GM23338 (cell line): ENCODE results near the gene CYP2D6. TPM values are rescaled to one million over a fixed set of nuclear protein-coding genes. Genes with fewer than 3 reads are reported as not detected.

Experiments
- ATAC-seq: fragments of 200-7000 bp; cut with Tn5 transposase; 3 replicates; pipeline ENCODE4 v1.9.1; 2020
- DNase-seq: peaks from one replicate; pipeline ENCODE4 v3.0.0-alpha.2; 2015; ENCODE audit warnings: low spot score
- H2AFZ ChIP-seq: fragments of 200-600 bp; sonication (generic); 2 replicates; pipeline ENCODE4 v1.8.0; 2016; ENCODE audit warnings: antibody characterized with exemption, mild to moderate bottlenecking, moderate library complexity
- H3F3A ChIP-seq: fragments of 200-600 bp; sonication (generic); replicated peaks from 2 replicates; pipeline ENCODE4 v1.8.0; 2017; ENCODE audit warnings: antibody characterized with exemption, mixed run types, low read depth
- H3K27ac ChIP-seq: fragments of 200-600 bp; sonication (generic); 2 replicates; pipeline ENCODE4 v1.6.1; 2016; ENCODE audit warnings: low read depth
- H3K27me3 ChIP-seq: fragments of 200-600 bp; sonication (generic); 2 replicates; pipeline ENCODE4 v1.8.0; 2016; ENCODE audit warnings: mild to moderate bottlenecking, mixed run types, moderate library complexity; ENCODE audit not compliant: insufficient read depth
- H3K36me3 ChIP-seq: fragments of 200-600 bp; sonication (generic); 2 replicates; pipeline ENCODE4 v1.8.0; 2016; ENCODE audit warnings: mild to moderate bottlenecking; ENCODE audit not compliant: insufficient read depth
- H3K4me1 ChIP-seq: fragments of 200-600 bp; sonication (generic); 2 replicates; pipeline ENCODE4 v1.8.0; 2016; ENCODE audit warnings: mild to moderate bottlenecking, moderate library complexity; ENCODE audit not compliant: insufficient read depth
- H3K4me2 ChIP-seq: fragments of 200-600 bp; sonication (generic); 2 replicates; pipeline ENCODE4 v1.7.1; 2017; ENCODE audit warnings: mixed run types
- H3K4me3 ChIP-seq: fragments of 200-600 bp; sonication (generic); 2 replicates; pipeline ENCODE4 v1.6.1; 2016; ENCODE audit warnings: mixed run types
- H3K79me2 ChIP-seq: fragments of 200-600 bp; sonication (generic); replicated peaks from 2 replicates; pipeline ENCODE4 v1.8.0; 2017; ENCODE audit warnings: mild to moderate bottlenecking; ENCODE audit not compliant: insufficient read depth
- H3K9me2 ChIP-seq: fragments of 200-600 bp; sonication (generic); 2 replicates; pipeline ENCODE4 v1.8.0; 2017; ENCODE audit not compliant: insufficient read depth
- H4K20me1 ChIP-seq: fragments of 200-600 bp; sonication (generic); replicated peaks from 2 replicates; pipeline ENCODE4 v1.8.0; 2017; ENCODE audit warnings: mild to moderate bottlenecking; ENCODE audit not compliant: insufficient read depth
- H3K27ac Mint-ChIP-seq: 2 replicates; pipeline ENCODE4 v1.8.0; 2020; ENCODE audit warnings: inconsistent platforms, mild to moderate bottlenecking, moderate library complexity, mixed read lengths
- H3K27me3 Mint-ChIP-seq: 3 replicates; pipeline ENCODE4 v1.8.0; 2022; ENCODE audit warnings: low read depth, mild to moderate bottlenecking, moderate library complexity, mixed read lengths, inconsistent platforms; ENCODE audit not compliant: insufficient read depth, poor library complexity
- H3K36me3 Mint-ChIP-seq: 3 replicates; pipeline ENCODE4 v1.8.0; 2021; ENCODE audit warnings: low read depth, mild to moderate bottlenecking, inconsistent platforms, moderate library complexity, mixed read lengths
- H3K4me1 Mint-ChIP-seq: 3 replicates; pipeline ENCODE4 v1.8.0; 2020; ENCODE audit warnings: mild to moderate bottlenecking, inconsistent platforms, mixed read lengths
- H3K4me3 Mint-ChIP-seq: 3 replicates; pipeline ENCODE4 v1.8.0; 2021; ENCODE audit warnings: moderate library complexity, mild to moderate bottlenecking, inconsistent platforms, mixed read lengths
- H3K9me3 Mint-ChIP-seq: 3 replicates; pipeline ENCODE4 v1.8.0; 2020; ENCODE audit warnings: moderate library complexity, mild to moderate bottlenecking, inconsistent platforms, mixed read lengths
- EZH2 ChIP-seq: fragments of 200-600 bp; sonication (generic); IDR thresholded peaks from one replicate; pipeline ENCODE4 v1.8.0; 2017; ENCODE audit warnings: antibody characterized with exemption, mild to moderate bottlenecking, low read depth; ENCODE audit not compliant: unreplicated experiment
- JUNB ChIP-seq: IDR thresholded peaks from one replicate; pipeline ENCODE4 v1.6.1; 2016; ENCODE audit warnings: antibody characterized with exemption; ENCODE audit not compliant: unreplicated experiment
- NANOG ChIP-seq: IDR thresholded peaks from 2 replicates; pipeline ENCODE4 v1.6.1; 2016; ENCODE audit warnings: antibody characterized with exemption, borderline replicate concordance
- STAT1 ChIP-seq: IDR thresholded peaks from one replicate; pipeline ENCODE4 v1.6.1; 2016; ENCODE audit warnings: antibody characterized with exemption; ENCODE audit not compliant: unreplicated experiment
- ZNF114 ChIP-seq: fragments of 250-450 bp; sonication (Bioruptor Pico); IDR thresholded peaks from 2 replicates; pipeline ENCODE4 v1.5.0; 2020; ENCODE audit warnings: mild to moderate bottlenecking, moderate library complexity
- ZNF331 ChIP-seq: fragments of 250-450 bp; sonication (Bioruptor Pico); IDR thresholded peaks from 2 replicates; pipeline ENCODE4 v1.5.0; 2020; ENCODE audit warnings: low read depth, mild to moderate bottlenecking, moderate library complexity
- ZNF462 ChIP-seq: fragments of 250-450 bp; sonication (Bioruptor Pico); IDR thresholded peaks from 2 replicates; pipeline ENCODE4 v1.5.0; 2020; ENCODE audit warnings: mild to moderate bottlenecking, moderate library complexity
- polyA plus RNA-seq: library from polyadenylated mRNA; unstranded; fragments of >200 nt; fragmentation: Nextera tagmentation; extraction: Ambion mirVana; gene quantifications from 2 replicates; pipeline ENCODE4 v1.2.1, GENCODE V29; 2016
- total RNA-seq: library from RNA; depleted of rRNA; stranded (reverse); fragments of >200 nt; shearing (Covaris generic); gene quantifications from 2 replicates; pipeline ENCODE4 v1.2.3, GENCODE V29; 2014

The CYP2D6 gene
- total and polyA plus RNA-seq, 2 experiments from 2014 or later: 1.2 to 1.3 TPM

GRCh38 chr22:42160251-42160650, 29.6 kb upstream of the CYP2D6 start (continued):
- TF ChIP-seq ZNF462 (no peak), STAT1 (no peak), ZNF114 (CRISPR knock-in tag) (no peak), NANOG (no peak), JUNB (no peak)

GRCh38 chr22:42158456-42159132, 28.0 kb upstream of the CYP2D6 start:
- Histone ChIP-seq H3K36me3 (no peaks in the 10 kb centered on the region), H3K27ac (no peak overlapping the region), H3F3A (no peaks in the 10 kb centered on the region)
- TF ChIP-seq JUNB: no peak
- TF ChIP-seq ZNF331 (CRISPR knock-in tag): no peak
- no peak for TF ChIP-seq ZNF114 (CRISPR knock-in tag)
- no peak for TF ChIP-seq ZNF462
- no peak for TF ChIP-seq EZH2

More at GRCh38 chr22:42158456-42159132, 28.0 kb upstream of the CYP2D6 start:
- Mint-ChIP-seq H3K27ac (no peak overlapping the region), H3K4me1 (no peaks in the 10 kb centered on the region), H3K9me3 (no peaks in the 10 kb centered on the region), H3K36me3 (peaks cover 4% of the 10 kb centered on the region), H3K27me3 (peaks cover 26% of the 10 kb centered on the region), H3K4me3 (no peak overlapping the region)
- Histone ChIP-seq H3K27me3 (no peaks in the 10 kb centered on the region), H3K79me2 (no peaks in the 10 kb centered on the region), H4K20me1 (peaks cover 3% of the 10 kb centered on the region; the same call in 1 of the 2 replicates), H3K4me1 (no peaks in the 10 kb centered on the region), H3K9me2 (no peaks in the 10 kb centered on the region), H3K4me3 (no peak overlapping the region), H2AFZ (no peak overlapping the region), H3K4me2 (no peak overlapping the region)
- DNase-seq: no peak
- ATAC-seq: no peak
